ENCODE results near the gene THBS1. TPM values are rescaled to one million over a fixed set of nuclear protein-coding genes. Genes with fewer than 3 reads are reported as not detected.

The THBS1 gene
- total RNA-seq, 2 experiments from 2014 or later: 9.5 to 10.5 TPM

- ChIA-PET POLR2A (no interaction called here), CTCF (no interaction called here)
- no peaks in the 10 kb centered on the region for H3K4me1 Mint-ChIP-seq (ENCODE audit: low read depth)
- peaks cover 10% of the 10 kb centered on the region for H3K9me3 Mint-ChIP-seq
- H3K36me3 Mint-ChIP-seq (ENCODE audit: low read depth): no peaks in the 10 kb centered on the region
- no peak for TF ChIP-seq CTCF (IDR thresholded peaks at IDR 0.05)
- peaks cover 0 to 4% of the 10 kb centered on the region in 2 experiments for H3K27me3 ChIP-seq (ENCODE audit: control insufficient read depth in 1 of 2, insufficient read depth in 2 of 2, low read length in 2 of 2)
- DNase-seq (no peak), ATAC-seq (ENCODE audit: poor library complexity) (no peak)
- peaks cover 9% of the 10 kb centered on the region for H3K27me3 Mint-ChIP-seq
- intact Hi-C loops (cut with DNase I, micrococcal nuclease): no loop called here
- H3K4me1 ChIP-seq (ENCODE audit: insufficient read depth, low read length): no peaks in the 10 kb centered on the region
- H3K27ac ChIP-seq (ENCODE audit: low read depth in 1 of 2, low read length in 2 of 2): no peak overlapping the region
- H3K36me3 ChIP-seq (ENCODE audit: insufficient read depth, low read length): no peaks in the 10 kb centered on the region
- H3K9me3 ChIP-seq (ENCODE audit: control insufficient read depth in 1 of 2, insufficient read depth in 1 of 2, low read length in 2 of 2): peaks cover 0 to 6% of the 10 kb centered on the region in 2 experiments
- H3K27ac Mint-ChIP-seq: no peak overlapping the region
- H3K4me3 Mint-ChIP-seq: no peak overlapping the region
- H3K4me3 ChIP-seq (ENCODE audit: low read length): no peak overlapping the region
Measured at GRCh38 chr15:39542385-39543065, 38.4 kb upstream of the THBS1 start.

GRCh38 chr15:39543651-39544050 lies 37.2 kb upstream of the THBS1 start:
- peaks cover 0 to 6% of the 10 kb centered on the region in 2 experiments for H3K9me3 ChIP-seq (ENCODE audit: control insufficient read depth in 1 of 2, insufficient read depth in 1 of 2, low read length in 2 of 2)
- POLR2A ChIA-PET: no interaction called here
- Mint-ChIP-seq H3K36me3 (ENCODE audit: low read depth) (no peaks in the 10 kb centered on the region), H3K27me3 (peaks cover 9% of the 10 kb centered on the region), H3K9me3 (peaks cover 10% of the 10 kb centered on the region), H3K4me1 (ENCODE audit: low read depth) (no peaks in the 10 kb centered on the region), H3K4me3 (no peak overlapping the region), H3K27ac (no peak overlapping the region)
- CTCF ChIA-PET: no interaction called here
- no peak for DNase-seq
- intact Hi-C loops (cut with DNase I, micrococcal nuclease): no loop called here
- H3K27ac ChIP-seq (ENCODE audit: low read depth in 1 of 2, low read length in 2 of 2): no peak overlapping the region
- no peak for ATAC-seq (ENCODE audit: poor library complexity)
- H3K4me3 ChIP-seq (ENCODE audit: low read length): no peak overlapping the region
- TF ChIP-seq CTCF (IDR thresholded peaks at IDR 0.05): no peak
- peaks cover 0 to 4% of the 10 kb centered on the region in 2 experiments for H3K27me3 ChIP-seq (ENCODE audit: control insufficient read depth in 1 of 2, insufficient read depth in 2 of 2, low read length in 2 of 2)
- no peaks in the 10 kb centered on the region for H3K36me3 ChIP-seq (ENCODE audit: insufficient read depth, low read length)
- H3K4me1 ChIP-seq (ENCODE audit: insufficient read depth, low read length): no peaks in the 10 kb centered on the region

- ATAC-seq (ENCODE audit: poor library complexity) (no peak), DNase-seq (no peak)
- Mint-ChIP-seq H3K27ac (no peak overlapping the region), H3K36me3 (ENCODE audit: low read depth) (no peaks in the 10 kb centered on the region), H3K9me3 (peaks cover 10% of the 10 kb centered on the region), H3K4me1 (ENCODE audit: low read depth) (no peaks in the 10 kb centered on the region), H3K27me3 (peaks cover 9% of the 10 kb centered on the region), H3K4me3 (no peak overlapping the region)
- H3K27me3 ChIP-seq (ENCODE audit: control insufficient read depth in 1 of 2, insufficient read depth in 2 of 2, low read length in 2 of 2): peaks cover 0 to 4% of the 10 kb centered on the region in 2 experiments
- H3K4me3 ChIP-seq (ENCODE audit: low read length): no peak overlapping the region
- H3K36me3 ChIP-seq (ENCODE audit: insufficient read depth, low read length): no peaks in the 10 kb centered on the region
- TF ChIP-seq CTCF (IDR thresholded peaks at IDR 0.05): no peak
- POLR2A ChIA-PET: no interaction called here
- H3K4me1 ChIP-seq (ENCODE audit: insufficient read depth, low read length): no peaks in the 10 kb centered on the region
- CTCF ChIA-PET: no interaction called here
- intact Hi-C loops (cut with DNase I, micrococcal nuclease): no loop called here
- peaks cover 0 to 6% of the 10 kb centered on the region in 2 experiments for H3K9me3 ChIP-seq (ENCODE audit: control insufficient read depth in 1 of 2, insufficient read depth in 1 of 2, low read length in 2 of 2)
- no peak overlapping the region for H3K27ac ChIP-seq (ENCODE audit: low read depth in 1 of 2, low read length in 2 of 2)
Measured at GRCh38 chr15:39546842-39547241, 34.0 kb upstream of the THBS1 start.

Data from CD4-positive, alpha-beta T cell (primary cell).